Activated CD8-positive, alpha-beta memory T cell treated with anti-CD3 and anti-CD28 coated beads, Interleukin-2, amount 50 U/mL, for 48 hours (primary cell): Measurements from ENCODE around the gene KMT5C.
A peak's percentile ranks its signal among the peaks of the same experiment; 100 is the strongest.
"Not testable (repeated sequence)": the region's sequence is repeated elsewhere in the genome, so short reads cannot be mapped to it uniquely, and the experiment has no call there.

ENCODE experiments used
- DNase-seq: peaks from one replicate; pipeline ENCODE4 v3.0.0-alpha.2; 2020

KMT5C gene

GRCh38 chr19:55319785-55320184, 19.9 kb upstream of the KMT5C start:
- no peak for DNase-seq

- no peak for DNase-seq
Observed at GRCh38 chr19:55320844-55321419, 18.7 kb upstream of the KMT5C start.

GRCh38 chr19:55321466-55322137, 18.1 kb upstream of the KMT5C start:
- no peak for DNase-seq

GRCh38 chr19:55322204-55322885, 17.3 kb upstream of the KMT5C start:
- no peak for DNase-seq

- DNase-seq = no peak
Observed at GRCh38 chr19:55324662-55325061, 15.0 kb upstream of the KMT5C start.

GRCh38 chr19:55325172-55325571, 14.5 kb upstream of the KMT5C start, which contains the start of gene TMEM150B:
TMEM150B (minus strand) TSS chr19:55325341; CDS start chr19:55321036, 4,305 bp downstream.
- DNase-seq = no peak

GRCh38 chr19:55328774-55329318, 10.8 kb upstream of the KMT5C start:
- not testable (repeated sequence) for DNase-seq

GRCh38 chr19:55329791-55330190, 9.9 kb upstream of the KMT5C start:
- not testable (repeated sequence) for DNase-seq

- no peak for DNase-seq
Observed at GRCh38 chr19:55333870-55334269, 5.8 kb upstream of the KMT5C start.

GRCh38 chr19:55336101-55336500, 3.6 kb upstream of the KMT5C start:
- no peak for DNase-seq

- DNase-seq = peak; percentile 63
Observed at GRCh38 chr19:55339889-55340783, 460 bp downstream of the KMT5C start.

GRCh38 chr19:55340784-55341147, 1.1 kb downstream of the KMT5C start:
- DNase-seq = no peak

- peak; percentile 82 for DNase-seq
Observed at GRCh38 chr19:55341171-55341588, 1.5 kb downstream of the KMT5C start.

GRCh38 chr19:55341595-55342531, 2.2 kb downstream of the KMT5C start:
- no peak for DNase-seq

- no peak for DNase-seq
Observed at GRCh38 chr19:55344444-55344843, 4.8 kb downstream of the KMT5C start.

- DNase-seq = no peak
Observed at GRCh38 chr19:55345101-55345817, 5.6 kb downstream of the KMT5C start.

- no peak for DNase-seq
Observed at GRCh38 chr19:55345818-55346724, 6.4 kb downstream of the KMT5C start.

- DNase-seq = no peak
Observed at GRCh38 chr19:55346725-55347441, 7.2 kb downstream of the KMT5C start.

- no peak for DNase-seq
Observed at GRCh38 chr19:55347442-55348009, 7.8 kb downstream of the KMT5C start.
